ENCODE results near the gene ACER1.
A peak's percentile ranks its signal among the peaks of the same experiment; 100 is the strongest.
"Not testable (repeated sequence)": the region's sequence is repeated elsewhere in the genome, so short reads cannot be mapped to it uniquely, and the experiment has no call there.

ACER1 gene

GRCh38 chr19:6333439-6333838 is at the start of gene ACER1:
Gene ACER1, minus strand, starts transcription at chr19:6333612. Its CDS starts 61 bp downstream, at chr19:6333551.
- DNase-seq (ENCODE audit: low spot score): no peak

GRCh38 chr19:6383188-6383587 is 49.8 kb upstream of the ACER1 start:
- DNase-seq (ENCODE audit: low spot score): no peak

GRCh38 chr19:6381030-6381750 is 47.8 kb upstream of the ACER1 start:
- DNase-seq (ENCODE audit: low spot score): no peak

GRCh38 chr19:6379744-6380143 is 46.3 kb upstream of the ACER1 start:
- DNase-seq (ENCODE audit: low spot score): no peak

- DNase-seq (ENCODE audit: low spot score): no peak
Observed at GRCh38 chr19:6378486-6378885, 45.1 kb upstream of the ACER1 start.

GRCh38 chr19:6378041-6378440 is 44.6 kb upstream of the ACER1 start:
- DNase-seq (ENCODE audit: low spot score): peak; percentile 76

GRCh38 chr19:6376512-6377190 is 43.2 kb upstream of the ACER1 start:
- no peak for DNase-seq (ENCODE audit: low spot score)

- no peak for DNase-seq (ENCODE audit: low spot score)
Observed at GRCh38 chr19:6375411-6376010, 42.1 kb upstream of the ACER1 start, which contains the start of gene PSPN. Gene PSPN, minus strand, starts transcription at chr19:6375933. Its CDS starts 84 bp downstream, at chr19:6375849.

GRCh38 chr19:6374711-6375410 is 41.4 kb upstream of the ACER1 start:
- DNase-seq (ENCODE audit: low spot score): no peak

- no peak for DNase-seq (ENCODE audit: low spot score)
Observed at GRCh38 chr19:6374161-6374709, 40.8 kb upstream of the ACER1 start.

- no peak for DNase-seq (ENCODE audit: low spot score)
Observed at GRCh38 chr19:6373813-6374108, 40.3 kb upstream of the ACER1 start.

- peak; percentile 97 for DNase-seq (ENCODE audit: low spot score)
Observed at GRCh38 chr19:6373096-6373812, 39.8 kb upstream of the ACER1 start.

- peak; percentile 96 for DNase-seq (ENCODE audit: low spot score)
Observed at GRCh38 chr19:6372594-6373095, 39.2 kb upstream of the ACER1 start, which contains the start of gene ALKBH7. Gene ALKBH7, plus strand, starts transcription at chr19:6372794. Its CDS starts 27 bp downstream, at chr19:6372821.

GRCh38 chr19:6364353-6364752 is 30.9 kb upstream of the ACER1 start:
- no peak for DNase-seq (ENCODE audit: low spot score)

GRCh38 chr19:6362351-6362801 is 29.0 kb upstream of the ACER1 start:
- no peak for DNase-seq (ENCODE audit: low spot score)

GRCh38 chr19:6362027-6362350 is 28.6 kb upstream of the ACER1 start:
- no peak for DNase-seq (ENCODE audit: low spot score)

GRCh38 chr19:6360857-6361216 is 27.4 kb upstream of the ACER1 start:
- DNase-seq (ENCODE audit: low spot score): not testable (repeated sequence)

- not testable (repeated sequence) for DNase-seq (ENCODE audit: low spot score)
Observed at GRCh38 chr19:6360445-6360844, 27.0 kb upstream of the ACER1 start.

GRCh38 chr19:6359568-6360341 is 26.3 kb upstream of the ACER1 start:
- DNase-seq (ENCODE audit: low spot score): no peak

GRCh38 chr19:6358003-6358402 is 24.6 kb upstream of the ACER1 start:
- DNase-seq (ENCODE audit: low spot score): no peak

GRCh38 chr19:6357174-6357573 is 23.8 kb upstream of the ACER1 start:
- no peak for DNase-seq (ENCODE audit: low spot score)

Measured in AG20443 (cell line).